Activated T-helper 9 cell treated with anti-CD3 and anti-CD28 coated beads, Interleukin-2, amount 50 U/mL, for 16 hours (primary cell): Measurements from ENCODE around the gene CLTB.

Source experiments
- DNase-seq: peaks from one replicate; pipeline ENCODE4 v3.0.0-alpha.2; 2020; ENCODE audit warnings: low read depth

CLTB gene

GRCh38 chr5:176352116-176352878 lies 64.0 kb downstream of the CLTB start:
- DNase-seq = no peak

- DNase-seq = no peak
Measured at GRCh38 chr5:176350416-176350815, 65.9 kb downstream of the CLTB start.

- no peak for DNase-seq
Measured at GRCh38 chr5:176342766-176343458, 73.4 kb downstream of the CLTB start.
